MM.1S (cell line): ENCODE data around the gene CACNB2.

Experiments used
- EZH2 ChIP-seq: fragments of 300-600 bp; sonication (generic); optimal IDR thresholded peaks from 2 replicates; pipeline ENCODE3; 2017; ENCODE audit warnings: low read depth, mild to moderate bottlenecking, antibody characterized with exemption, low read length, mixed read lengths
- EZH2phosphoT487 ChIP-seq: fragments of 300-600 bp; sonication (generic); IDR thresholded peaks from 2 replicates; pipeline ENCODE4 v1.6.1; 2018; ENCODE audit warnings: antibody characterized with exemption, low read length
- TF ChIP-seq, protein P1 (sequence below): fragments of 300-600 bp; sonication (generic); IDR thresholded peaks from 2 replicates; pipeline ENCODE4 v1.5.1; 2016; ENCODE audit warnings: antibody characterized with exemption, low read length, mixed read lengths

DNA sequence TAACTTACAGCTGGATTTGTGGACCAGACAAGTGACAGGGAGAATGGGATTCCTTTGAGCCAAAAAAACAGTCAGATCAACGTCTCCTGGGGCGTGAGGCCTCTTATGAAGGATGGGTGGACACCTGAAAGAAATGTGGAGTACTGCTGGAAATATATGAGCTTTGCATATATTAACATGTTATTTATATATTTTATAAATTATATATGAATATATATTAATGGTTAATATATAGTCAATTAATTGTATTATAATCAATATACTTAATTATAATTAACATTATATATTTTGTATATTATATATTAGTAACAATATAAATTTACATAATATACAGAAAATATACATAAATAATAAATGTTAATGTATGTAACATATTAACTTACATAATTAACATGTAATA is 57.5 kb downstream of the CACNB2 start:
- TF ChIP-seq, protein P1, sequence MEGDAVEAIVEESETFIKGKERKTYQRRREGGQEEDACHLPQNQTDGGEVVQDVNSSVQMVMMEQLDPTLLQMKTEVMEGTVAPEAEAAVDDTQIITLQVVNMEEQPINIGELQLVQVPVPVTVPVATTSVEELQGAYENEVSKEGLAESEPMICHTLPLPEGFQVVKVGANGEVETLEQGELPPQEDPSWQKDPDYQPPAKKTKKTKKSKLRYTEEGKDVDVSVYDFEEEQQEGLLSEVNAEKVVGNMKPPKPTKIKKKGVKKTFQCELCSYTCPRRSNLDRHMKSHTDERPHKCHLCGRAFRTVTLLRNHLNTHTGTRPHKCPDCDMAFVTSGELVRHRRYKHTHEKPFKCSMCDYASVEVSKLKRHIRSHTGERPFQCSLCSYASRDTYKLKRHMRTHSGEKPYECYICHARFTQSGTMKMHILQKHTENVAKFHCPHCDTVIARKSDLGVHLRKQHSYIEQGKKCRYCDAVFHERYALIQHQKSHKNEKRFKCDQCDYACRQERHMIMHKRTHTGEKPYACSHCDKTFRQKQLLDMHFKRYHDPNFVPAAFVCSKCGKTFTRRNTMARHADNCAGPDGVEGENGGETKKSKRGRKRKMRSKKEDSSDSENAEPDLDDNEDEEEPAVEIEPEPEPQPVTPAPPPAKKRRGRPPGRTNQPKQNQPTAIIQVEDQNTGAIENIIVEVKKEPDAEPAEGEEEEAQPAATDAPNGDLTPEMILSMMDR, result no peak
- no peak for TF ChIP-seq EZH2
- TF ChIP-seq EZH2phosphoT487, result no peak
